ENCODE measurements around the gene SGTA.

The SGTA gene

DNA sequence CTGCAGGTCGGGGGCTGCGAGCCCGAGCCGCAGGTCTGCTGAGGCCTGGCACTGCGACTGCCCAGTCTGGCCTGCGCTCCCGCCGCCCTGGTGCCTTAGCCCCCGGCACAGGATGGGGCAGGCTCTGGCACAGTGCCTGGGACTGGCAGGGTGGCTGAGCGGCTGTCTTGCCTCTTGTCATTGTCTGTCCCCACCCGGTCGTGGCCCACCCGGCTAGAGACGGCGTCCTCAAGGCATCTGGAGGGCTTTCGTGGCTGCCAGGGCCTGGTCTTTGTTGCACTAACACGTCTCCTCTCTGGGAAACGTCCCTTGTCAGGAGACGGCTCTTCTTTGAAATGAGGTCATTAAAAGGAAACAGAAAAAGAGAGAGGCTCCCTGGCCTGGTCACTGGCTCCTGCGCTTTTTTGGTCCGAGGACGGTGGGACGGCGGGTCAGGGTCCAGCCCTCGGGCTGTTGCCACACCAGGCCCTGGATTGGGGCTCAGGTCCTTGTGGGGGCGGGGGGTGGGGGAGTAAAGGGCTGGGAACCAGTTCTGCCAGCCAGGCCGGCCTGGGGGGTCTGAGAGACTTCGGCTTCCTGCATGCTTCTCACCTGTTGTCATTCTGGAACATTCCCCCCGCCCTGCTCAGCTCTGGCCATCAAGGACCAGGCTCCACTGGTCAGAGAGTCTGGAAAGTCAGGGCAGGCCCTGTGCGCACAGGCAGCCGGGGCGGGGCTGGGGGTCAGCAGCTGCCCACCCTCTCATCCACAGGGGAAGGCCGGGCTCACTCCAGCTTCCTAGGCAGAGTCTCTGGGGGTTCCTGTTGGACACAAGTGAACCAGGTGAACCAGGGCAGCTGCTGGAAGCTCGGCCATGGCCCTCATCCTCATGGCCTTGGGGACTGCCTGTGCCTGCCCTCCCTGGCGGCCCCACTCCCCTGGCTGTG, 30.4 kb upstream of the SGTA start:
- TF ChIP-seq, protein P1, sequence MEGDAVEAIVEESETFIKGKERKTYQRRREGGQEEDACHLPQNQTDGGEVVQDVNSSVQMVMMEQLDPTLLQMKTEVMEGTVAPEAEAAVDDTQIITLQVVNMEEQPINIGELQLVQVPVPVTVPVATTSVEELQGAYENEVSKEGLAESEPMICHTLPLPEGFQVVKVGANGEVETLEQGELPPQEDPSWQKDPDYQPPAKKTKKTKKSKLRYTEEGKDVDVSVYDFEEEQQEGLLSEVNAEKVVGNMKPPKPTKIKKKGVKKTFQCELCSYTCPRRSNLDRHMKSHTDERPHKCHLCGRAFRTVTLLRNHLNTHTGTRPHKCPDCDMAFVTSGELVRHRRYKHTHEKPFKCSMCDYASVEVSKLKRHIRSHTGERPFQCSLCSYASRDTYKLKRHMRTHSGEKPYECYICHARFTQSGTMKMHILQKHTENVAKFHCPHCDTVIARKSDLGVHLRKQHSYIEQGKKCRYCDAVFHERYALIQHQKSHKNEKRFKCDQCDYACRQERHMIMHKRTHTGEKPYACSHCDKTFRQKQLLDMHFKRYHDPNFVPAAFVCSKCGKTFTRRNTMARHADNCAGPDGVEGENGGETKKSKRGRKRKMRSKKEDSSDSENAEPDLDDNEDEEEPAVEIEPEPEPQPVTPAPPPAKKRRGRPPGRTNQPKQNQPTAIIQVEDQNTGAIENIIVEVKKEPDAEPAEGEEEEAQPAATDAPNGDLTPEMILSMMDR (IDR thresholded peaks at IDR 0.05; ENCODE audit: low read depth, low read length, missing control alignments) = no peak
- no peak overlapping the region for H3K4me3 ChIP-seq (replicated peaks; ENCODE audit: low read depth, low read length)
- no peak for DNase-seq (ENCODE audit: extremely low read depth, low read depth)

DNA sequence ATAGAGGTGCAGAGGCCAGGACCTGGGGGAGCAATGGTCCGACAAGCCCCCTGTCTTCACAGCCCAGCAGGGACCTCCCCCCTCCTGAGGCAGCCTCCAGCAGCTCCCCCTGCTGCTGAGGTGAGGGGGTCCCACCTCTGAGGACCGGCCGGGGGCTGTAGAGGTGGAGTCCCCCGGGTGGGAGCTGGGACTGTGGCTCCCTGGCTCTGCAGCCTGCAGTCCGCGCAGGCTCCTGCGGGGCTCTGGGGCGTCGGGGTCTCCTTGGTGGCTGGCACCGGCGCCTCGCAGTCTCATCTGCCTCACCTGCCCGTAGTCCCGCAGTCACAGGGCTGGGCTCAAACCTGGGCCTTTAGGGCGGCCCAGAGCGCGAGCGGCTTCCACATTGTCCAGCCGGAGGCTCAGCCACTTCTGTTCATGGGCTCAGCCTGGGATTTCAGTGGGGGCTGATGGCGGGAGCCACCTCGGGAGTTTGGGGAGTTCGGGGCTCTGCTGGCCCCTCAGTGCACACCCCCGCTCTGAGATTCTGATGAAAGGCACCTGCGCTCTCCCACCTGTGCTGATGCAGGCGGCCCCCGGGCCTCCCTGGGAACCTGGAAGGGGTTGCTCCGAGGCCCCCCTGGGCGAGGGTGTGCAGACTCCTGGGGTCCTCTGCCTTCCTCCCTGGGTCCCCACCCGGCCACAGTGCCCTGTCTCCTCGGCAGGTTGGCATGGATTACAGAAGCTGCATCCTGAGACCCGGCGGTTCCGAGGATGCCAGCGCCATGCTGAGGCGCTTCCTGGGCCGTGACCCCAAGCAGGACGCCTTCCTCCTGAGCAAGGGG, 29.6 kb upstream of the SGTA start:
- no peak for DNase-seq (ENCODE audit: extremely low read depth, low read depth)
- H3K4me3 ChIP-seq (replicated peaks; ENCODE audit: low read depth, low read length) = no peak overlapping the region
- TF ChIP-seq, protein P1 (IDR thresholded peaks at IDR 0.05; ENCODE audit: low read depth, low read length, missing control alignments) = no peak

DNA sequence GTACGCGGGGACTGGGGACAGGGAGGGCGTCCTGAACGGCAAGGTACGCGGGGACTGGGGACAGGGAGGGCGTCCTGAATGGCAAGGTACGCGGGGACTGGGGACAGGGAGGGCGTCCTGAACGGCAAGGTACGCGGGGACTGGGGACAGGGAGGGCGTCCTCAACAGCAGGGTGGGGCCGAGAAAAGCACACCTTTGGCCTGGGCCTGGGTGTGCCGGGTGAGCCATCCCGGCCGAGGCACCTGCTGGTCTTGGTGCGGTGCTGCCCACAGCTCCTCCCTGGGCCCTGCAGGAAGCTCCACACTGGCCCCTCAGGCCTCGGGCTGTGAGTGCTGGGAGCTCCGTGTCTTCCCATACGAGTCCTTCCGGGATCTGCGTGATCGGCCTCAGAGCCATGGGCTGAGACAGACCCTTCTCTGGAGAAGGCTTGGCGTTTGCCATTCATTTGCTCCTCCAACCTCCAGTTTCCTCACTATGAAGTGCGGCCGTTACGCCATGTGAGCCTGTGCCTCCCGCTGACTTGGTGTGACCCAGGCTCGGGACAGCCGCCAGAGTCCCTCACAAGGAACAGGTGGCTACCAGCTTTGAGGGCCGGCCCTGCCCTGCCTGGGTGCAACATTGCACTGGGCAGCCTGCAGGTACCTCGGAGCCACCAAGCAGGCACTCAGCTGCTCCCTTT, 28.8 kb upstream of the SGTA start:
- H3K4me3 ChIP-seq (replicated peaks; ENCODE audit: low read depth, low read length) = no peak overlapping the region
- TF ChIP-seq, protein P1 (IDR thresholded peaks at IDR 0.05; ENCODE audit: low read depth, low read length, missing control alignments) = no peak
- no peak for DNase-seq (ENCODE audit: extremely low read depth, low read depth)

DNA sequence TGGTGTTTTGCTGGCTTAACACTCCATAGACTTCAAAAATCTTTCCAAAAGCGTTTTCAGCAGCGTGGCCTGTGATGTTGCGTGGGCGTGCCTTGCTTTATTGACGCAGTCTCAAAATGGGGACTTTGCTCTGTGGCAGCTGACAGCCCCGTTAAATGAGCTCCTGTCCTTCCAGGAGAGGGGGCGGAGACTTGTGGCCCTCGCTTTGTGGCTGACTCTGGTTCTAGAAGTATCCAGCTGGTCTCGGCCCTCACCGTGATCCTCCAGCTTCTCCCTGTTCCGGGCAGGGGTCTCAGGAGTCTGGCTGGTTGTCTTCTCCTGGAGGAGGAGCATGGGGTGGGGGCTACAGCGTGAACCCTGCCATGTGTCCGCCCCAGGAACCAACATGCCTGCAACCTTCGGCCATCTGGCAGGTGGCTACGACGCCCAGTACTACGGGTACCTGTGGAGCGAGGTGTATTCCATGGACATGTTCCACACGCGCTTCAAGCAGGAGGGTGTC, 28.2 kb upstream of the SGTA start:
- no peak for DNase-seq (ENCODE audit: extremely low read depth, low read depth)
- H3K4me3 ChIP-seq (replicated peaks; ENCODE audit: low read depth, low read length) = no peak overlapping the region
- TF ChIP-seq, protein P1 (IDR thresholded peaks at IDR 0.05; ENCODE audit: low read depth, low read length, missing control alignments) = no peak

DNA sequence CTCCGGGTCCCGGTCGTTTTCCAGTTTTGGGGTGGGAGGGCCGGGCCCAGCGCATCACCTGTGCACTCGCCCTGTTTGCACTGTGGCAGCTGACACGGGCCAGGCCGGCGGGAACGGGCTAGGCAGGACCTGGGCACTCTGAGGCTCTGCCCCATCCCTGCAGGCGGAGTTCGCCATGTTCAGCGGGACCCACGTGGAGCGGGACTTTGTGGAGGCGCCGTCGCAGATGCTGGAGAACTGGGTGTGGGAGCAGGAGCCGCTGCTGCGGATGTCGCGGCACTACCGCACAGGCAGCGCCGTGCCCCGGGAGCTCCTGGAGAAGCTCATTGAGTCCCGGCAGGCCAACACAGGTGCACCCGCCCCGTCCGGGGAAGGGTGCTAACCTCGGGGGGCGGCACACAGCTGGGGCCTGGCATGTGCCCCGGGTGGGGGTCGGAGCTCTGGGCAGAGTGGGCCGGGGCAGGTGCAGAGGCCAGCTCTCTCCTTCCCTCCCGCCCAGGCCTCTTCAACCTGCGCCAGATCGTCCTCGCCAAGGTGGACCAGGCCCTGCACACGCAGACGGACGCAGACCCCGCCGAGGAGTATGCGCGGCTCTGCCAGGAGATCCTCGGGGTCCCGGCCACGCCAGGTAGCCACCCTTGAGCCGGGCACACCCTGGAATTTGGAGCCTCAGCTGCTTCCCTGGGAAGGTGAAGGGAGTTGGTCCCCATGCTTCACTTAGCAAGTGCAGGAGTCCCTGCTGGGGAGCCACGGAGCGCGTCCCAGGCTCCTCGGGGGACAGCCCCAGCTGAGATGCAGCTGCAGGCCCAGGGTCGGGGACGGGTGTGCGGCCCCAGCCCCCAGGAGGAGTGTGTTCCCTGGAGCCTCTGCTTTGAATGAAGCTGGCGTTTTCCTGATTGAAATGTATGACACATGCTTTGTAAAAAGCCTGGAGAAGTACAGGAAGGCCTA, 27.3 kb upstream of the SGTA start:
- TF ChIP-seq, protein P1 (IDR thresholded peaks at IDR 0.05; ENCODE audit: low read depth, low read length, missing control alignments) = no peak
- DNase-seq (ENCODE audit: extremely low read depth, low read depth) = no peak
- no peak overlapping the region for H3K4me3 ChIP-seq (replicated peaks; ENCODE audit: low read depth, low read length)

All from HFF-Myc (cell line).